Progenitor cell of endocrine pancreas (in vitro differentiated cells): ENCODE results near the gene TAS2R13. TPM values are rescaled to one million over a fixed set of nuclear protein-coding genes. Genes with fewer than 3 reads are reported as not detected.
A peak's percentile ranks its signal among the peaks of the same experiment; 100 is the strongest.

Experiments
- DNase-seq: peaks from one replicate; pipeline ENCODE4 v3.0.0; 2021; ENCODE audit warnings: low spot score; ENCODE audit not compliant: unreplicated experiment
- H3K27ac Mint-ChIP-seq: 2 replicates; pipeline ENCODE4 v1.8.0; 2021; ENCODE audit warnings: mild to moderate bottlenecking, moderate library complexity, mixed read lengths
- H3K27me3 Mint-ChIP-seq: 2 replicates; pipeline ENCODE4 v1.8.0; 2021; ENCODE audit warnings: mixed read lengths
- H3K36me3 Mint-ChIP-seq: 2 replicates; pipeline ENCODE4 v1.8.0; 2022; ENCODE audit warnings: mixed read lengths; ENCODE audit not compliant: insufficient read depth
- H3K4me1 Mint-ChIP-seq: 2 replicates; pipeline ENCODE4 v1.8.0; 2021; ENCODE audit warnings: low read depth, mixed read lengths
- H3K4me3 Mint-ChIP-seq: 2 replicates; pipeline ENCODE4 v1.8.0; 2021; ENCODE audit warnings: low read depth, mild to moderate bottlenecking, moderate library complexity, mixed read lengths
- H3K9me3 Mint-ChIP-seq: 2 replicates; pipeline ENCODE4 v1.8.0; 2021; ENCODE audit warnings: low read depth, mixed read lengths
- CTCF ChIP-seq: fragments of 200-600 bp; sonication (generic); IDR thresholded peaks from one replicate; pipeline ENCODE4 v1.5.0; 2021; ENCODE audit warnings: antibody characterized with exemption, mild to moderate bottlenecking; ENCODE audit not compliant: unreplicated experiment
- total RNA-seq: library from RNA; stranded (reverse); gene quantifications from 2 replicates; pipeline ENCODE4 v1.2.1, GENCODE V29; 2021

TAS2R13 gene
- total RNA-seq, 1 donor from 2014 or later: 3.0 TPM

GRCh38 chr12:10901427-10901826, 7.9 kb downstream of the TAS2R13 start:
- H3K4me1 Mint-ChIP-seq: peaks cover 2% of the 10 kb centered on the region
- H3K27ac Mint-ChIP-seq: no peak overlapping the region
- H3K9me3 Mint-ChIP-seq: peaks cover 42% of the 10 kb centered on the region
- TF ChIP-seq CTCF: peak; percentile 23
- no peak overlapping the region for H3K4me3 Mint-ChIP-seq
- H3K36me3 Mint-ChIP-seq: peaks cover 43% of the 10 kb centered on the region
- no peak for DNase-seq
- H3K27me3 Mint-ChIP-seq: no peaks in the 10 kb centered on the region

GRCh38 chr12:10900972-10901371, 8.4 kb downstream of the TAS2R13 start:
- Mint-ChIP-seq H3K4me3 (no peak overlapping the region), H3K4me1 (peaks cover 2% of the 10 kb centered on the region), H3K9me3 (peaks cover 42% of the 10 kb centered on the region), H3K27me3 (no peaks in the 10 kb centered on the region), H3K27ac (peak overlapping the region; percentile 47), H3K36me3 (peaks cover 43% of the 10 kb centered on the region)
- DNase-seq: no peak
- TF ChIP-seq CTCF: no peak

GRCh38 chr12:10900530-10900929, 8.8 kb downstream of the TAS2R13 start:
- DNase-seq: no peak
- Mint-ChIP-seq H3K9me3 (peaks cover 42% of the 10 kb centered on the region), H3K4me3 (no peak overlapping the region), H3K27ac (no peak overlapping the region), H3K27me3 (no peaks in the 10 kb centered on the region), H3K4me1 (peaks cover 2% of the 10 kb centered on the region), H3K36me3 (peaks cover 40% of the 10 kb centered on the region)
- TF ChIP-seq CTCF: no peak

GRCh38 chr12:10896854-10897253, 12.5 kb downstream of the TAS2R13 start:
- DNase-seq: no peak
- peaks cover 18% of the 10 kb centered on the region for H3K4me1 Mint-ChIP-seq
- H3K27ac Mint-ChIP-seq: no peak overlapping the region
- TF ChIP-seq CTCF: no peak
- no peak overlapping the region for H3K4me3 Mint-ChIP-seq
- H3K36me3 Mint-ChIP-seq: peaks cover 18% of the 10 kb centered on the region
- peaks cover 16% of the 10 kb centered on the region for H3K9me3 Mint-ChIP-seq
- H3K27me3 Mint-ChIP-seq: no peaks in the 10 kb centered on the region

GRCh38 chr12:10891937-10892336, 17.4 kb downstream of the TAS2R13 start:
- H3K9me3 Mint-ChIP-seq: no peaks in the 10 kb centered on the region
- no peak for DNase-seq
- no peaks in the 10 kb centered on the region for H3K27me3 Mint-ChIP-seq
- H3K4me3 Mint-ChIP-seq: peak overlapping the region; percentile 9
- no peak for TF ChIP-seq CTCF
- peaks cover 29% of the 10 kb centered on the region for H3K4me1 Mint-ChIP-seq
- H3K36me3 Mint-ChIP-seq: peaks cover 7% of the 10 kb centered on the region
- H3K27ac Mint-ChIP-seq: no peak overlapping the region
